Astrocyte (in vitro differentiated cells and primary cell): ENCODE measurements around the gene MAP6D1. TPM values are rescaled to one million over a fixed set of nuclear protein-coding genes. Genes with fewer than 3 reads are reported as not detected.
A peak's percentile ranks its signal among the peaks of the same experiment; 100 is the strongest.

Source experiments
- DNase-seq: peaks from one replicate; pipeline ENCODE4 v3.0.0-alpha.2; 2010; ENCODE audit warnings: low read depth
- FAIRE-seq: peaks from 2 replicates; lab custom pipeline; 2011; peaks lifted over from hg19 to GRCh38; lab: Jason Lieb, UNC
- H2AFZ ChIP-seq: 2 replicates; pipeline ENCODE4 v1.6.0; 2012; ENCODE audit warnings: low read depth, low read length, inconsistent platforms
- H3K27ac ChIP-seq: 2 replicates; pipeline ENCODE4 v1.5.1; 2011; ENCODE audit warnings: low read depth, low read length, inconsistent platforms
- H3K27me3 ChIP-seq: 2 replicates; pipeline ENCODE4 v1.6.0; 2011; ENCODE audit warnings: low read length, inconsistent platforms; ENCODE audit not compliant: insufficient read depth
- H3K36me3 ChIP-seq: 2 replicates; pipeline ENCODE4 v1.5.1; 2011; ENCODE audit warnings: low read length, inconsistent platforms; ENCODE audit not compliant: insufficient read depth
- H3K4me1 ChIP-seq: 2 replicates; pipeline ENCODE4 v1.5.1; 2011; ENCODE audit warnings: low read length, inconsistent platforms; ENCODE audit not compliant: insufficient read depth
- H3K4me2 ChIP-seq: 2 replicates; pipeline ENCODE4 v1.6.0; 2012; ENCODE audit warnings: low read length, inconsistent platforms
- H3K4me3 ChIP-seq: 2 replicates; pipeline ENCODE4 v1.5.1; 2011; ENCODE audit warnings: low read depth, mild to moderate bottlenecking, low read length, inconsistent platforms; ENCODE audit not compliant: insufficient read depth
- H3K79me2 ChIP-seq: 2 replicates; pipeline ENCODE4 v1.6.0; 2012; ENCODE audit warnings: mild to moderate bottlenecking, low read length, inconsistent platforms; ENCODE audit not compliant: insufficient read depth
- H3K9ac ChIP-seq: 2 replicates; pipeline ENCODE4 v1.6.0; 2012; ENCODE audit warnings: mild to moderate bottlenecking, low read length, inconsistent platforms
- H3K9me3 ChIP-seq: 2 replicates; pipeline ENCODE4 v1.5.1; 2012; ENCODE audit warnings: low read depth, mild to moderate bottlenecking, low read length, inconsistent platforms; ENCODE audit not compliant: insufficient read depth
- H4K20me1 ChIP-seq: 2 replicates; pipeline ENCODE4 v1.6.0; 2012; ENCODE audit warnings: low read length, inconsistent platforms; ENCODE audit not compliant: insufficient read depth
- H3K27ac Mint-ChIP-seq: one replicate; pipeline ENCODE4 v1.8.0; 2021; ENCODE audit warnings: mild to moderate bottlenecking, mixed read lengths; ENCODE audit not compliant: unreplicated experiment
- H3K27me3 Mint-ChIP-seq: one replicate; pipeline ENCODE4 v1.8.0; 2021; ENCODE audit warnings: low read depth, mixed read lengths; ENCODE audit not compliant: unreplicated experiment
- H3K36me3 Mint-ChIP-seq: one replicate; pipeline ENCODE4 v1.8.0; 2021; ENCODE audit warnings: low read depth, mixed read lengths; ENCODE audit not compliant: unreplicated experiment
- H3K4me1 Mint-ChIP-seq: one replicate; pipeline ENCODE4 v1.8.0; 2021; ENCODE audit warnings: low read depth, mixed read lengths; ENCODE audit not compliant: unreplicated experiment
- H3K4me3 Mint-ChIP-seq: one replicate; pipeline ENCODE4 v1.8.0; 2021; ENCODE audit warnings: mild to moderate bottlenecking, moderate library complexity, mixed read lengths; ENCODE audit not compliant: unreplicated experiment
- H3K9me3 Mint-ChIP-seq: one replicate; pipeline ENCODE4 v1.8.0; 2021; ENCODE audit warnings: mild to moderate bottlenecking, mixed read lengths; ENCODE audit not compliant: unreplicated experiment
- EZH2 ChIP-seq: IDR thresholded peaks from 2 replicates; pipeline ENCODE4 v1.6.1; 2012; ENCODE audit warnings: mild to moderate bottlenecking, low read length, inconsistent platforms; ENCODE audit not compliant: insufficient read depth
- total RNA-seq: library from RNA; stranded (reverse); gene quantifications from 2 replicates; pipeline ENCODE4 v1.2.1, GENCODE V29; 2021
- TF ChIP-seq, protein P1 (sequence below): IDR thresholded peaks from 2 replicates; pipeline ENCODE4 v1.5.1; 2011; ENCODE audit warnings: low read depth, mild to moderate bottlenecking, inconsistent platforms, low read length, moderate library complexity; ENCODE audit not compliant: insufficient read depth

Gene MAP6D1
- total RNA-seq, 1 donor from 2014 or later = 4.6 TPM

DNA sequence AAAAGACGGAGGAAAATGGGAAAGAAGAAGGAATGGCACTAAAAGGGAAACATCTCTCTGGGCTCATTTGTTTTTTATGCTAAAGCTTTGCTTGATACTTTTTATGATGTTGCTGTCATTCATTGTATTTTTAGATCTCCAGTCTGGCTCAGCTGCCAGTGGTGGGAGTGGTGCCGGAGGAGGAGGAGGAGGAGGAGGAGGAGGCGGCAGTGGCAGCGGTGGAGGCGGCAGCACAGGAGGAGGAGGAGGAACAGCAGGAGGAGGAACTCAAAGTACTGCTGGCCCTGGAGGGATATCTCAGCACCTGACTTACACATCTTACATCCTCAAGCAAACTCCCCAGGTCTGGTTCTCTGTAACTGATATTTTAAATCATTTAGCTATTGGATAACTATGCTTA lies 49.6 kb downstream of the MAP6D1 start:
- FAIRE-seq = no peak
- no peak overlapping the region for H2AFZ ChIP-seq
- Mint-ChIP-seq H3K4me1 (peaks cover 11% of the 10 kb centered on the region), H3K27me3 (no peaks in the 10 kb centered on the region), H3K4me3 (no peak overlapping the region), H3K9me3 (no peaks in the 10 kb centered on the region), H3K27ac (no peak overlapping the region), H3K36me3 (peaks cover 31% of the 10 kb centered on the region)
- H3K4me2 ChIP-seq = no peak overlapping the region
- H3K79me2 ChIP-seq = no peaks in the 10 kb centered on the region
- no peaks in the 10 kb centered on the region for H3K4me1 ChIP-seq
- TF ChIP-seq, protein P1, sequence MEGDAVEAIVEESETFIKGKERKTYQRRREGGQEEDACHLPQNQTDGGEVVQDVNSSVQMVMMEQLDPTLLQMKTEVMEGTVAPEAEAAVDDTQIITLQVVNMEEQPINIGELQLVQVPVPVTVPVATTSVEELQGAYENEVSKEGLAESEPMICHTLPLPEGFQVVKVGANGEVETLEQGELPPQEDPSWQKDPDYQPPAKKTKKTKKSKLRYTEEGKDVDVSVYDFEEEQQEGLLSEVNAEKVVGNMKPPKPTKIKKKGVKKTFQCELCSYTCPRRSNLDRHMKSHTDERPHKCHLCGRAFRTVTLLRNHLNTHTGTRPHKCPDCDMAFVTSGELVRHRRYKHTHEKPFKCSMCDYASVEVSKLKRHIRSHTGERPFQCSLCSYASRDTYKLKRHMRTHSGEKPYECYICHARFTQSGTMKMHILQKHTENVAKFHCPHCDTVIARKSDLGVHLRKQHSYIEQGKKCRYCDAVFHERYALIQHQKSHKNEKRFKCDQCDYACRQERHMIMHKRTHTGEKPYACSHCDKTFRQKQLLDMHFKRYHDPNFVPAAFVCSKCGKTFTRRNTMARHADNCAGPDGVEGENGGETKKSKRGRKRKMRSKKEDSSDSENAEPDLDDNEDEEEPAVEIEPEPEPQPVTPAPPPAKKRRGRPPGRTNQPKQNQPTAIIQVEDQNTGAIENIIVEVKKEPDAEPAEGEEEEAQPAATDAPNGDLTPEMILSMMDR = no peak
- no peak for TF ChIP-seq EZH2
- H3K27me3 ChIP-seq = no peaks in the 10 kb centered on the region
- peaks cover 43% of the 10 kb centered on the region for H3K36me3 ChIP-seq
- DNase-seq = no peak
- H3K4me3 ChIP-seq = no peak overlapping the region
- H3K9ac ChIP-seq = no peak overlapping the region
- H4K20me1 ChIP-seq = peaks cover 3% of the 10 kb centered on the region
- no peak overlapping the region for H3K27ac ChIP-seq
- H3K9me3 ChIP-seq = no peaks in the 10 kb centered on the region

DNA sequence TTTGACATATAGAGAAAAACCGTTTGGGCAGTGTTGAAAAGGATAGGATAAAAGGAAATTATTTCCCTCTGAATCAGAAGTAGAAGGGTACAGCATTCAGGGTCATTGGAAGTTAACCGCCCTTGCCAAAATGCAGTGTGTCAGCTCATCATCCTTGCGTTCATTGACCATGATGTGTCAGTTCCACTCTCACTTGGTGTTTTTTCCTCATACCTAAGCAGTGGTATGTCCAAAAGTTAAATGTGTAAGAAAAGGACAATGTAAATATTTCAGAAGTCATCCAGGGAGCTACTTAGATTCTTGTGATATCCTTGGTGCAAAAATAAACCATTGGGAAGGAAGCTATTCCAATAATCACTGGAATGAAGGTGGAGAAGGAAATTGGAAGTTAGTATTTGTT lies 50.7 kb downstream of the MAP6D1 start:
- H3K4me1 Mint-ChIP-seq = peaks cover 11% of the 10 kb centered on the region
- DNase-seq (peak; percentile 85), FAIRE-seq (no peak)
- Histone ChIP-seq H3K4me2 (peak overlapping the region; percentile 6), H4K20me1 (peaks cover 3% of the 10 kb centered on the region), H3K27ac (no peak overlapping the region), H3K36me3 (peaks cover 47% of the 10 kb centered on the region), H3K27me3 (no peaks in the 10 kb centered on the region), H3K4me1 (no peaks in the 10 kb centered on the region), H3K9ac (no peak overlapping the region), H2AFZ (no peak overlapping the region), H3K4me3 (no peak overlapping the region), H3K79me2 (no peaks in the 10 kb centered on the region), H3K9me3 (no peaks in the 10 kb centered on the region)
- H3K9me3 Mint-ChIP-seq = no peaks in the 10 kb centered on the region
- TF ChIP-seq, protein P1 = no peak
- no peak for TF ChIP-seq EZH2
- H3K4me3 Mint-ChIP-seq = no peak overlapping the region
- H3K27ac Mint-ChIP-seq = no peak overlapping the region
- H3K27me3 Mint-ChIP-seq = no peaks in the 10 kb centered on the region
- H3K36me3 Mint-ChIP-seq = peaks cover 28% of the 10 kb centered on the region

DNA sequence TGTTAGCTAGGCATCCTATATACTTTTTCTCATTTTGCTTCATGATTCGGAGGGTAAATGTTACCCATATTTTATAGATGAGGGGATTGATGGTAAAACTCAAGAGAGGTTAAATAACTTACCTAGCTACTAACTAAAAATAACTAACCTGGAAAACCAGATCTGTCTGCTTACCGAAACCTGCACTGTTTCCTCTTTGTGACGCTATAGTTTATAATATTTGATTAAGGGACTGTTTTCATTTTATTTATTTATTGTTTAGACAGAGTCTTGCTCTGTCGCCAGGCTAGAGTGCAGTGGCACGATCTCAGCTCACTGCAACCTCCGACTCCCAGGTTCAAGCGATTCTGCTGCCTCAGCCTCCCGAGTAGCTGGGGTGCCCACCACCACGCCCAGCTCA lies 55.9 kb downstream of the MAP6D1 start:
- Histone ChIP-seq H3K9ac (no peak overlapping the region), H3K9me3 (no peaks in the 10 kb centered on the region), H3K4me1 (peaks cover 13% of the 10 kb centered on the region), H2AFZ (no peak overlapping the region), H3K4me3 (no peak overlapping the region), H3K36me3 (peaks cover 36% of the 10 kb centered on the region), H4K20me1 (peaks cover 17% of the 10 kb centered on the region), H3K79me2 (no peaks in the 10 kb centered on the region), H3K27ac (no peak overlapping the region), H3K4me2 (no peak overlapping the region), H3K27me3 (no peaks in the 10 kb centered on the region)
- FAIRE-seq (no peak), DNase-seq (no peak)
- Mint-ChIP-seq H3K27me3 (no peaks in the 10 kb centered on the region), H3K36me3 (peaks cover 17% of the 10 kb centered on the region), H3K27ac (no peak overlapping the region), H3K4me3 (no peak overlapping the region), H3K4me1 (peaks cover 9% of the 10 kb centered on the region), H3K9me3 (no peaks in the 10 kb centered on the region)
- TF ChIP-seq, protein P1 = no peak
- TF ChIP-seq EZH2 = no peak
